ENCODE data around the gene LTBP3.

Gene LTBP3

GRCh38 chr11:65542738-65543390 lies 15.3 kb downstream of the LTBP3 start:
- no peak overlapping the region for H3K4me3 ChIP-seq (replicated peaks in 1 of 2; ENCODE audit: low read depth in 2 of 2, low read length in 2 of 2)
- TF ChIP-seq, protein P1, sequence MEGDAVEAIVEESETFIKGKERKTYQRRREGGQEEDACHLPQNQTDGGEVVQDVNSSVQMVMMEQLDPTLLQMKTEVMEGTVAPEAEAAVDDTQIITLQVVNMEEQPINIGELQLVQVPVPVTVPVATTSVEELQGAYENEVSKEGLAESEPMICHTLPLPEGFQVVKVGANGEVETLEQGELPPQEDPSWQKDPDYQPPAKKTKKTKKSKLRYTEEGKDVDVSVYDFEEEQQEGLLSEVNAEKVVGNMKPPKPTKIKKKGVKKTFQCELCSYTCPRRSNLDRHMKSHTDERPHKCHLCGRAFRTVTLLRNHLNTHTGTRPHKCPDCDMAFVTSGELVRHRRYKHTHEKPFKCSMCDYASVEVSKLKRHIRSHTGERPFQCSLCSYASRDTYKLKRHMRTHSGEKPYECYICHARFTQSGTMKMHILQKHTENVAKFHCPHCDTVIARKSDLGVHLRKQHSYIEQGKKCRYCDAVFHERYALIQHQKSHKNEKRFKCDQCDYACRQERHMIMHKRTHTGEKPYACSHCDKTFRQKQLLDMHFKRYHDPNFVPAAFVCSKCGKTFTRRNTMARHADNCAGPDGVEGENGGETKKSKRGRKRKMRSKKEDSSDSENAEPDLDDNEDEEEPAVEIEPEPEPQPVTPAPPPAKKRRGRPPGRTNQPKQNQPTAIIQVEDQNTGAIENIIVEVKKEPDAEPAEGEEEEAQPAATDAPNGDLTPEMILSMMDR (IDR thresholded peaks at IDR 0.05; ENCODE audit: low read depth, low read length) = no peak
- no peak for DNase-seq (ENCODE audit: low read depth in 2 of 2)

- H3K4me3 ChIP-seq (replicated peaks in 1 of 2; ENCODE audit: low read depth in 2 of 2, low read length in 2 of 2) = peak overlapping the region; percentile 38 to 61
- no peak for DNase-seq (ENCODE audit: low read depth in 2 of 2)
- TF ChIP-seq, protein P1 (IDR thresholded peaks at IDR 0.05; ENCODE audit: low read depth, low read length) = no peak
Measured at GRCh38 chr11:65541093-65541982, 16.8 kb downstream of the LTBP3 start.

DNA sequence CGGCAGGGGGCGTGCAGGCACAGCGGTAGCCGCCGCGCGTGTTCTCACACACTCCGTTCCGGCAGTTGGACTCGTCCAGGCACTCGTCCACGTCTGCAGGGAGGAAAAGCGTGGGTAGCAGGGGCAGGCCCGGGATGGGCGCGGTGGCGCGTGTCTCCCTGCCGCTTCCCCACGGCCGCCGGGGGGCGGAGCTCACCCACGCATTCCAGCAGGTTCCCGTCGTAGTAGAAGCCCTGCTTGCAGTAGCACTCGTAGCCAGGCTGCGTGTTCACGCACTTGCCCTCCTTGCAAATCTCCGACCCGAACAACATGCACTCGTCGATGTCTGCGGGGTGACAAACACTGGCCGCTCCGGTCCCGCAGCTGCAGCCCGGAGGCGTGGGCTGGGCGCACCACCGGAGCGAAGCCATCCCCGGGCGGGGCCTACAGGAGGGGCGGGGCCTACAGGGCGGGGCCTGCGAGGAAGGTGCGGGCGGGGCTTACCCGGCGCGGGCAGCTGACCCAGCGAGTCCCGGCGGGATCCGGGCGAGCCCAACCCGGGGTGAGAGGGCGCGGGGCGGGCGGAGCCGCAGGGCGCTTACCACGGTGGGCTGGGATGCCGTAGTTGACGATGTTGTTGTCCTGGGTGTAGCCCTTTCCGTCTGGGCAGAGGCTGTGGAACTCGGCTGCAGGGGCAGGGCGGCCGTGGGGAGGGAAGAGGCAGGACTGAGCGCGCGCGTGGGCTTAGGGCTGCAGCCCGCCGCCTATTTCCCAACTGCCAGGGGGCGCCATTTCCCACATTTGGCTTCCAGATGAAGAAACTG lies 17.7 kb downstream of the LTBP3 start:
- peak overlapping the region; percentile 45 to 61 for H3K4me3 ChIP-seq (replicated peaks in 1 of 2; ENCODE audit: low read depth in 2 of 2, low read length in 2 of 2)
- DNase-seq (ENCODE audit: low read depth in 2 of 2) = peak; percentile 91 to 94
- TF ChIP-seq, protein P1 (IDR thresholded peaks at IDR 0.05; ENCODE audit: low read depth, low read length) = peak; percentile 87

DNA sequence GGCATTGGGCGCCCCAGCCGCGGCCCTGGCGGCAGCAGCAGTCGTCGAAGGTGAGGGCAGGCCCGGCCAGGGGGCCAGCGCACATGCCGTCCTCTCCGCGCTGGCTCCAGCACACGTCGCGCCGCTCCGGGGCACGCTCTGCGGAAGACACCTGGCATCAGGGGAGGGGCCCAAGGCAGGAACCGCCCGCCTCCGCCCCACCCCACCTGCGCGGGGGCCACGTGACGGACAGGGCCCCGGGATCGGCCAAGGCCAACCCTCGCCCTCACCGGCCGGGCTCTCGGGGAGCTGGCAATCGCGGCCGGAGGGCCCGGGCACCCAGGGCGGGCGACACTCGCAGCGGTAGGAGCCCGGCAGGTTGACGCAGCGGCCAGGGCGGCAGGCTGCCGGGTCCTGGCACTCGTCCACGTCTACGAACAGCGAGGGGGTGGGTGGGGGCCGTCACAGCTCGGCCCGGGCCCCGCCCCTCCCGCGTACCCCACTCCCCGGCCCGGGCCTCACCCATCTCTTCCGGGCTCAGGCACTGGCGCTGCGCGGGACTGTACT lies 18.3 kb downstream of the LTBP3 start:
- TF ChIP-seq, protein P1 (IDR thresholded peaks at IDR 0.05; ENCODE audit: low read depth, low read length) = no peak
- peak overlapping the region; percentile 45 to 61 for H3K4me3 ChIP-seq (replicated peaks in 1 of 2; ENCODE audit: low read depth in 2 of 2, low read length in 2 of 2)

GRCh38 chr11:65538915-65539743 lies 19.0 kb downstream of the LTBP3 start:
- no peak overlapping the region for H3K4me3 ChIP-seq (replicated peaks in 1 of 2; ENCODE audit: low read depth in 2 of 2, low read length in 2 of 2)
- no peak for DNase-seq (ENCODE audit: low read depth in 2 of 2)
- TF ChIP-seq, protein P1 (IDR thresholded peaks at IDR 0.05; ENCODE audit: low read depth, low read length) = no peak

More for the DNA sequence above, 18.3 kb downstream of the LTBP3 start:
- no peak for DNase-seq (ENCODE audit: low read depth in 2 of 2)

Data from cardiac fibroblast (primary cell).